Adrenal gland (tissue), 5 donors: ENCODE measurements around the gene CDK15.

ENCODE experiments used
- CTCF ChIP-seq, 6 experiments: fragments of 450-650 bp in 4 of 6; fragments of 200-600 bp in 2 of 6; sonication (generic) in 1 of 6; IDR thresholded peaks; 1 replicate in 5 of 6; 2 replicates in 1 of 6; pipeline versions ENCODE4 v1.5.1 to v1.8.0; 2016 to 2021; ENCODE audit warnings: antibody characterized with exemption in 6 of 6, mild to moderate bottlenecking in 2 of 6, moderate library complexity in 1 of 6
- POLR2A ChIP-seq, 2 donors: fragments of 450-650 bp; IDR thresholded peaks; one replicate each; pipeline ENCODE4 v1.6.1; 2017; ENCODE audit warnings: antibody characterized with exemption in 2 of 2, mild to moderate bottlenecking in 2 of 2, moderate library complexity in 1 of 2
- donor health status: DM: no; HTN: no; CAD: no.

DNA sequence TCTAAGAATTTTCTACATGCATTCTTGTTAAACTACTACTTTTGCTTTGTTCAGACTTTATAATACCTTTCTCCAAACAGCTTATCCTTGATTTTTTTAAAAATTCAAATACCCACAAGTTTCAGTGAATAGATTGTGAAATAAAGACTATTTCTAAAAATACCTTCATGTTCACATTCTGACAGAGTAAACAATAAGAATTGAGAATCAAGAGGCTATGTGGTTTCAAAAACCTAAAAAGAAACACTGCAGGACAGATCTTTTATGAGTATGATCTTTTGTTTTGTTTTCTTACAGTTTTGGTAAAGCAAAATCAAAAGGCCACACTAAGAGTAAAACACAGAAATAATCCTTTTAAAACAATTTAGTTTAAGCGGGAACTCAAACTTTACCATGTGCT lies 46.8 kb upstream of the CDK15 start:
- TF ChIP-seq CTCF (IDR thresholded peaks at IDR 0.05) = no peak
- TF ChIP-seq POLR2A (IDR thresholded peaks at IDR 0.05) = no peak
